Uterus (tissue), 4 donors: ENCODE results near the gene GATAD2A. TPM values are rescaled to one million over a fixed set of nuclear protein-coding genes. Genes with fewer than 3 reads are reported as not detected.

Source experiments
- DNase-seq, 2 donors: peaks; one replicate each; pipeline ENCODE4 v3.0.0-alpha.2; 2019 to 2020
- H3K27ac ChIP-seq, 2 donors: fragments of 200-600 bp; sonication (generic); 1 replicate in 1 of 2; 2 replicates in 1 of 2; pipeline ENCODE4 v1.5.1; 2016 to 2018
- H3K27me3 ChIP-seq, 2 donors: fragments of 200-600 bp; sonication (generic); one replicate each; pipeline ENCODE4 v1.5.1; 2018 to 2019; ENCODE audit warnings: control low read depth in 1 of 2
- H3K36me3 ChIP-seq, 2 donors: fragments of 200-600 bp; sonication (generic); one replicate each; pipeline ENCODE4 v1.5.1; 2019; ENCODE audit warnings: control low read depth in 1 of 2
- H3K4me1 ChIP-seq, 2 donors: fragments of 200-600 bp; sonication (generic); one replicate each; pipeline ENCODE4 v1.5.1; 2018 to 2019; ENCODE audit warnings: control low read depth in 1 of 2
- H3K4me3 ChIP-seq, 2 donors: fragments of 200-600 bp; sonication (generic); 1 replicate in 1 of 2; 2 replicates in 1 of 2; pipeline ENCODE4 v1.5.1; 2018 to 2019; ENCODE audit warnings: mild to moderate bottlenecking in 1 of 2
- H3K9me3 ChIP-seq, 2 donors: fragments of 200-600 bp; sonication (generic); one replicate each; pipeline ENCODE4 v1.5.1; 2019; ENCODE audit warnings: control low read depth in 1 of 2
- POLR2A ChIP-seq, 2 donors: fragments of 450-650 bp; IDR thresholded peaks; one replicate each; pipeline ENCODE4 v1.6.1; 2016; ENCODE audit warnings: antibody characterized with exemption in 2 of 2, mild to moderate bottlenecking in 1 of 2, moderate library complexity in 1 of 2
- intact Hi-C: fragments of 100-400 bp; cut with DNase I; formaldehyde crosslinking; loops from one replicate; pipeline ENCODE4 v1.15.1; 2023; ENCODE audit warnings: low total_unique reads
- total RNA-seq, 4 donors: library from RNA; depleted of rRNA in 3 of 4; stranded (reverse); fragments of >200 nt in 3 of 4; gene quantifications; one replicate each; pipeline versions ENCODE4 v1.1.0 to v1.2.4, GENCODE V29; 2014 to 2023
- TF ChIP-seq, protein P1 (sequence below), 4 experiments: fragments of 200-600 bp in 2 of 4; fragments of 450-650 bp in 2 of 4; sonication (generic) in 2 of 4; IDR thresholded peaks; one replicate each; pipeline ENCODE4 v1.5.1; 2016 to 2019; ENCODE audit warnings: antibody characterized with exemption in 4 of 4, mild to moderate bottlenecking in 2 of 4, moderate library complexity in 1 of 4
- donor health status: DM: yes; HTN: yes; CAD: no.

GATAD2A gene
- total RNA-seq, 4 donors from 2014 or later: 9.7 to 65.1 (median 22.3) TPM

DNA sequence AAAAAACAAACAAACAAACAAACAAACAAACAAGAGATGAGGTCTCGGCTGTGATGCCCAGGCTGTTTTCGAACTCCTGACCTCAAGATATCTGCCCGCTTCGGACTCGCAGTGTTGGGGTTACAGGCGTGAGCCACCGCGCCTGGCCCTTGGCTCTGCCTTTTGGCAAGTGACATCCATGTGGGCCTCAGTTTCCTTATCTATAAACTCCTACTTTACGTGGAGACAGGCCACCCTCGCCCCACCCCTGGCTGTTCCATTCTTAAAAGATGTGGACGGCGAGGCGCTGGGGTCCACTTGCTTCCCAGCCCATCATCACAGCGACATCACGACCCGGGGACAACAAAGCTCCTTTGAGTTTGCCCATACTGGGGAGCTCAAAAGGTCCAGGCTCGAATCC is 108.2 kb downstream of the GATAD2A start:
- no peak for DNase-seq
- Histone ChIP-seq H3K9me3 (no peaks in the 10 kb centered on the region), H3K27me3 (no peaks in the 10 kb centered on the region), H3K36me3 (no peaks in the 10 kb centered on the region), H3K27ac (no peak overlapping the region), H3K4me1 (peaks cover 0 to 6% of the 10 kb centered on the region in 2 donors), H3K4me3 (no peak overlapping the region)
- no peak for TF ChIP-seq POLR2A (IDR thresholded peaks at IDR 0.05)
- TF ChIP-seq, protein P1, sequence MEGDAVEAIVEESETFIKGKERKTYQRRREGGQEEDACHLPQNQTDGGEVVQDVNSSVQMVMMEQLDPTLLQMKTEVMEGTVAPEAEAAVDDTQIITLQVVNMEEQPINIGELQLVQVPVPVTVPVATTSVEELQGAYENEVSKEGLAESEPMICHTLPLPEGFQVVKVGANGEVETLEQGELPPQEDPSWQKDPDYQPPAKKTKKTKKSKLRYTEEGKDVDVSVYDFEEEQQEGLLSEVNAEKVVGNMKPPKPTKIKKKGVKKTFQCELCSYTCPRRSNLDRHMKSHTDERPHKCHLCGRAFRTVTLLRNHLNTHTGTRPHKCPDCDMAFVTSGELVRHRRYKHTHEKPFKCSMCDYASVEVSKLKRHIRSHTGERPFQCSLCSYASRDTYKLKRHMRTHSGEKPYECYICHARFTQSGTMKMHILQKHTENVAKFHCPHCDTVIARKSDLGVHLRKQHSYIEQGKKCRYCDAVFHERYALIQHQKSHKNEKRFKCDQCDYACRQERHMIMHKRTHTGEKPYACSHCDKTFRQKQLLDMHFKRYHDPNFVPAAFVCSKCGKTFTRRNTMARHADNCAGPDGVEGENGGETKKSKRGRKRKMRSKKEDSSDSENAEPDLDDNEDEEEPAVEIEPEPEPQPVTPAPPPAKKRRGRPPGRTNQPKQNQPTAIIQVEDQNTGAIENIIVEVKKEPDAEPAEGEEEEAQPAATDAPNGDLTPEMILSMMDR (IDR thresholded peaks at IDR 0.05): no peak
- intact Hi-C loops: no loop called here

DNA sequence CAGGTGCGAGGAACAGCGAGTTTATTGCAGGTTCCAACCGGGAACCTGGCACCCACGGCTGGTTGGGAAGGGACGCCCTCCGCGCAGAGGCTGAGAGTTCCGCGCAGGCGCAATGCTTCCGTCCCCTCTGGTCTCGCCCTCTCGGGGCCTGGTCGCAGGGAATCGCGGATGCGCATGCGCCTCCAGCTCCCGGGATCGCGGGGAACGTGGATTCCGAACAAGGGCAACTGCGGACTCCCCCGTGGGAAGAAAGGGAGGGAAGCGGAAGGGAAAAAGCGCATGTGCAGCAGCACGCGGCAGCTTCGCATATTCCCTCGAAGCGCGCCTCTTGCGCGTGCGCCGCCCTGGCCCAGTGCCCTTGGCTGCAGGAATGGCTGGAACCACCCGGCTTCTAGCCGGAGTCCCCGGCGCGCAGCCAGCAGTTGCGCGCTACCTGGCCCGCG is 108.8 kb downstream of the GATAD2A start:
- no peaks in the 10 kb centered on the region for H3K36me3 ChIP-seq
- H3K4me3 ChIP-seq: peak overlapping the region in 1 of 2 donors; percentile 1
- TF ChIP-seq, protein P1 (IDR thresholded peaks at IDR 0.05): no peak
- TF ChIP-seq POLR2A (IDR thresholded peaks at IDR 0.05): no peak
- intact Hi-C loops: no loop called here
- peaks cover 0 to 6% of the 10 kb centered on the region in 2 donors for H3K4me1 ChIP-seq
- no peaks in the 10 kb centered on the region for H3K9me3 ChIP-seq
- DNase-seq: peak in 1 of 2 donors; percentile 51
- H3K27me3 ChIP-seq: no peaks in the 10 kb centered on the region
- H3K27ac ChIP-seq: no peak overlapping the region

DNA sequence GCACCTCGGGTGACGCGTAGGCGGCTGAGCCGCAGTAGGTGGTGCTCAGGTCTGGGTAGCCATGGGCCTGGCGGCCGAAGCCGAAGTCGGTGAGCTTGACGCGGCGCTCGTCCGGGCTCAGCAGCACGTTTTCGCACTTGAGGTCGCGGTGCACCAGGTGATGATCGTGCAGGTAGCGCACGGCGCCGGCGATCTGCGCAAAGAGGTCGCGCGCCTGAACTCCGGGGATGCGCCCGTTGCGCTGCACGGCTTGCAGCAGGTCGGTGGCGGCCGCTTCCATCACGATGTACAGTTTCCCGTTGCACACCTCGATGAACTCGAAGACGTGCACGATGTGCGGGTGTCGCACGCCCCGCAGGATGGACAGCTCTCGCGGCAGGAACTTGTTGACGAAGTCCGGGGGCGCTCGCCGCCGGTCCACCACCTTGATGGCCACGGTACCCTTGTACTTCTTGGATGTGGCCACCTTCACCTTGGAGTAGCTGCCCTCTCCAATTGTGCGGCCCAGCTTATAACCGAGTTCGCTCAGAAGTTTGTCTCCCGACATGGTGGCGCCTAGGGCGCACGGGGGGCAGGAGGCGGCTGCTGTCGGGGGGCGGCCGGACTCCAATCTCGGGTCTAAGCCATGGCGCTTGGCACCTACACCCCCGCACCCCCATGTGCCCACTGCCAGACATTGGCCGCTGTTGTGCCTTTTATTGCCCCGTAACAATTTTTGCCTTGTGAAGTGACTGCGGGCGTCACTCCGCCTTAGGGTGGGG is 109.6 kb downstream of the GATAD2A start, which contains the start of gene TSSK6:
TSS of gene TSSK6 (minus strand) at position 668 of the 761 bp plus-strand sequence. CDS start at position 547, 121 bp downstream.
- TF ChIP-seq, protein P1 (IDR thresholded peaks at IDR 0.05): no peak
- no peak for TF ChIP-seq POLR2A (IDR thresholded peaks at IDR 0.05)
- Histone ChIP-seq H3K27ac (peak within 1 kb of the TSS; percentile 77 to 80), H3K4me1 (peaks cover 0 to 6% of the 10 kb centered on the region in 2 donors), H3K27me3 (no peaks in the 10 kb centered on the region), H3K4me3 (peak within 1 kb of the TSS; percentile 64 to 83), H3K36me3 (no peaks in the 10 kb centered on the region), H3K9me3 (no peaks in the 10 kb centered on the region)
- intact Hi-C loops: no loop called here
- no peak for DNase-seq

DNA sequence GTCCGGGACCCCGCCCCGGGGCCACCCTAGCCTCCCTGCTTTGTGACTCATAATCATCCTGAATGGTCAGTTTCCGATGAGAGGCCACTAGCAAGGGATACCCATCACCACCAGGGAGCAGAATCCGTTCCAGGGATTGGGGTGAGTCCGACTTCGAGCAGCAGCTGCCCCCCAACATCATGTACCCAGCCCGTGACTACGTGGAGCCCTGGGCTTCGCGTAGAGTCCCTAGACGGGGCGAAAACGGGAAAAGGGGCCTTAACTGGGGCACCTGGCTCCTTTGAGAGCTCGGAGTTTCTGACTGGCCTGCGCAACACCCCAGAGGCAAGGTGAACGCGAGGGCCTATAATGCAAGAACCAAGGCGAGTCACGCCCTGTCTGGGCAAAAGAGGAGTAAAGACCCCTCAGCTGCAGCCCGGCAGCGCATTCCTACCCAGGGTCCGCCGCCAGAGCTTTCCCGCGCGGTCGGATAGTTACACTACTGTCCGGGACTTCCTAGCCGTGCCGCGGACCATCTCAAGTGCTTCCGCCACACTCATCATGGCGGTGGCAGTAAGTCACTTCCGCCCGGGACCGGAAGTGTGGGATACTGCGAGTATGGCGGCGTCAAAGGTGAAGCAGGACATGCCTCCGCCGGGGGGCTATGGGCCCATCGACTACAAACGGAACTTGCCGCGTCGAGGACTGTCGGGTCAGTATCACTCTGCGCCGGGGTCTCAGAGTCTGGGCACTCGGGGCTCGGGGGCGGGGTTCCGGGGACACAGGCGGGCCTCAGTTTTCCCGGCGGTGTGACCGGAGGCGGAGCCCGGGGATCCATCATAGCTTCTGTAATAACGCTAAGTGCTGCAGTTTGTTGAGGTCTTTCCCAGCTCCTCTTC is 110.4 kb downstream of the GATAD2A start, which contains the start of gene NDUFA13:
TSS of gene NDUFA13 (plus strand) at position 584 of the 878 bp plus-strand sequence. CDS start at position 598, 14 bp downstream.
- Histone ChIP-seq H3K36me3 (no peaks in the 10 kb centered on the region), H3K4me1 (peaks cover 0 to 6% of the 10 kb centered on the region in 2 donors), H3K9me3 (no peaks in the 10 kb centered on the region), H3K27ac (peak within 1 kb of the TSS; percentile 77 to 80), H3K4me3 (peak within 1 kb of the TSS; percentile 64 to 83), H3K27me3 (no peaks in the 10 kb centered on the region)
- peak; percentile 91 to 96 for DNase-seq
- TF ChIP-seq, protein P1 (IDR thresholded peaks at IDR 0.05): no peak
- TF ChIP-seq POLR2A (IDR thresholded peaks at IDR 0.05): peak; percentile 27 to 68
- intact Hi-C loops: no loop called here
